CD14-positive monocyte (primary cell): ENCODE results near the gene CDRT4. TPM values are rescaled to one million over a fixed set of nuclear protein-coding genes. Genes with fewer than 3 reads are reported as not detected.

Source experiments
- DNase-seq, 3 donors: peaks; one replicate each; pipeline ENCODE4 v3.0.0-alpha.2; 2011 to 2022
- H2AFZ ChIP-seq: 2 replicates; pipeline ENCODE4 v1.6.0; 2012; ENCODE audit warnings: mild to moderate bottlenecking, low read depth, low read length, inconsistent platforms; ENCODE audit not compliant: insufficient read depth, poor library complexity, severe bottlenecking
- H3K27ac ChIP-seq, 2 donors: 1 replicate in 1 of 2; 2 replicates in 1 of 2; pipeline ENCODE4 v1.5.1; 2012 to 2013; ENCODE audit warnings: low read length in 2 of 2, control low read depth in 1 of 2, inconsistent platforms in 1 of 2, low read depth in 1 of 2, mild to moderate bottlenecking in 1 of 2
- H3K27me3 ChIP-seq, 2 donors: one replicate each; pipeline versions ENCODE4 v1.6.0 to v1.6.1; 2011 to 2013; ENCODE audit warnings: low read length in 2 of 2; ENCODE audit not compliant: control insufficient read depth in 2 of 2, insufficient read depth in 2 of 2
- H3K36me3 ChIP-seq, 2 donors: replicated peaks in 1 of 2; 1 replicate in 1 of 2; 2 replicates in 1 of 2; pipeline versions ENCODE4 v1.5.1 to v1.6.1; 2012 to 2013; ENCODE audit warnings: low read length in 2 of 2, control low read depth in 1 of 2, inconsistent platforms in 1 of 2, mild to moderate bottlenecking in 1 of 2; ENCODE audit not compliant: insufficient read depth in 2 of 2, control insufficient read depth in 1 of 2
- H3K4me1 ChIP-seq, 2 donors: 1 replicate in 1 of 2; 2 replicates in 1 of 2; pipeline versions ENCODE4 v1.5.1 to v1.6.1; 2012 to 2013; ENCODE audit warnings: low read length in 2 of 2, control low read depth in 1 of 2, inconsistent platforms in 1 of 2, mild to moderate bottlenecking in 1 of 2, moderate library complexity in 1 of 2; ENCODE audit not compliant: insufficient read depth in 2 of 2, control insufficient read depth in 1 of 2
- H3K4me2 ChIP-seq: replicated peaks from 2 replicates; pipeline ENCODE3; 2012; ENCODE audit warnings: low read length, moderate library complexity, mild to moderate bottlenecking; ENCODE audit not compliant: poor library complexity, severe bottlenecking; ENCODE audit errors: extremely low read depth
- H3K4me3 ChIP-seq, 3 experiments: fragments of 200-600 bp in 1 of 3; sonication (generic) in 1 of 3; replicated peaks in 1 of 3; 1 replicate in 2 of 3; 2 replicates in 1 of 3; pipeline ENCODE4 v1.5.1; 2011 to 2013; ENCODE audit warnings: low read length in 3 of 3, mild to moderate bottlenecking in 3 of 3, control low read depth in 2 of 3, low read depth in 2 of 3, inconsistent platforms in 1 of 3, moderate library complexity in 1 of 3
- H3K79me2 ChIP-seq: 2 replicates; pipeline ENCODE4 v1.6.0; 2012; ENCODE audit warnings: mild to moderate bottlenecking, control low read depth, inconsistent platforms, low read length, moderate library complexity; ENCODE audit not compliant: insufficient read depth
- H3K9ac ChIP-seq: 2 replicates; pipeline ENCODE4 v1.6.0; 2017; ENCODE audit warnings: low read length, mild to moderate bottlenecking; ENCODE audit not compliant: insufficient read depth, poor library complexity, severe bottlenecking
- H3K9me3 ChIP-seq, 2 donors: replicated peaks in 1 of 2; 1 replicate in 1 of 2; 2 replicates in 1 of 2; pipeline versions ENCODE4 v1.5.1 to v1.6.1; 2012 to 2013; ENCODE audit warnings: low read length in 2 of 2, control low read depth in 1 of 2; ENCODE audit not compliant: control insufficient read depth in 1 of 2, insufficient read depth in 1 of 2
- H4K20me1 ChIP-seq: 2 replicates; pipeline ENCODE4 v1.6.0; 2012; ENCODE audit warnings: mild to moderate bottlenecking, low read length, control low read depth, moderate library complexity; ENCODE audit not compliant: insufficient read depth
- H3K27ac Mint-ChIP-seq, 7 donors: one replicate each; pipeline ENCODE4 v1.8.0; 2020; ENCODE audit warnings: mild to moderate bottlenecking in 7 of 7, mixed read lengths in 7 of 7, moderate library complexity in 6 of 7, inconsistent platforms in 2 of 7
- H3K27me3 Mint-ChIP-seq, 3 donors: one replicate each; pipeline ENCODE4 v1.8.0; 2021 to 2022; ENCODE audit warnings: low read depth in 3 of 3, mild to moderate bottlenecking in 3 of 3, mixed read lengths in 3 of 3, moderate library complexity in 3 of 3, inconsistent platforms in 1 of 3
- H3K36me3 Mint-ChIP-seq, 2 donors: one replicate each; pipeline ENCODE4 v1.8.0; 2020; ENCODE audit warnings: mixed read lengths in 2 of 2, inconsistent platforms in 1 of 2, mild to moderate bottlenecking in 1 of 2
- H3K4me1 Mint-ChIP-seq: one replicate; pipeline ENCODE4 v1.8.0; 2020; ENCODE audit warnings: mild to moderate bottlenecking, mixed read lengths
- H3K4me3 Mint-ChIP-seq, 2 donors: one replicate each; pipeline ENCODE4 v1.8.0; 2020; ENCODE audit warnings: mild to moderate bottlenecking in 2 of 2, mixed read lengths in 2 of 2, moderate library complexity in 1 of 2
- H3K9me3 Mint-ChIP-seq, 7 donors: one replicate each; pipeline ENCODE4 v1.8.0; 2020 to 2022; ENCODE audit warnings: mixed read lengths in 7 of 7, mild to moderate bottlenecking in 6 of 7, moderate library complexity in 6 of 7, inconsistent platforms in 2 of 7
- WGBS: methylation state at CpG from one replicate; pipeline ENCODE4 v1.1.5; 2013; ENCODE audit warnings: missing lambda C conversion rate; ENCODE audit not compliant: insufficient coverage; 5-methylcytosine and 5-hydroxymethylcytosine counted together
- intact Hi-C, 2 donors: fragments of 100-400 bp; cut with micrococcal nuclease; formaldehyde crosslinking; loops; one replicate each; pipeline versions ENCODE4 v1.15.0 to v1.15.1; 2023
- polyA plus RNA-seq, 3 donors: library from polyadenylated mRNA; depleted of rRNA in 1 of 3; unstranded in 2 of 3; stranded (reverse) in 1 of 3; fragments of 300-500 nt in 2 of 3; fragments of >200 nt in 1 of 3; fragmentation: Illumina TruSeq in 2 of 3; gene quantifications; 1 replicate in 2 of 3; 2 replicates in 1 of 3; pipeline ENCODE4 v1.2.3, GENCODE V29; 2012 to 2021
- TF ChIP-seq, protein P1 (sequence below): fragments of 200-600 bp; IDR thresholded peaks from one replicate; pipeline ENCODE4 v1.8.0; 2022; ENCODE audit warnings: antibody characterized with exemption, mild to moderate bottlenecking

Gene CDRT4
- polyA plus RNA-seq, 3 donors, result 0.34 to 0.71 TPM; not detected in 1

DNA sequence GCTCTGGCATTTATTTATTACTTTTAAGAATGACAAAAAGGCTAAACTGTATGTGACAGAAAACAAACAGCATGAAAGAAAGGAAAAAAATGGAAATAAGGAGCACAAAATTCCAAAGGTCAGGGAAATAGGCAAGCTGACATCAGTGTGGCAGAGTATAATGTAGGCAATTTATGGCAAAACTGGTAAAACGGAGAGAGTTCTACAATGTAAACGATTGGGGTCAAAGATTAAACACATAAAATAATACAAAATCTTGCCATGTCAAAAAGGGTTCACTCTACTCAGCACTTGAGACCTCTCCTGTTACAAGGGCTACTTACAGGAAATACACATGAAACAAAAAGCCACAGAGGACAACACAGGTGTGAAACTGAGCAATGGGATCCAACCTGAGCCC, 47.0 kb upstream of the CDRT4 start:
- no peak overlapping the region for H3K4me2 ChIP-seq
- no CpG with 5 or more reads among the region's 2 CpGs for WGBS

DNA sequence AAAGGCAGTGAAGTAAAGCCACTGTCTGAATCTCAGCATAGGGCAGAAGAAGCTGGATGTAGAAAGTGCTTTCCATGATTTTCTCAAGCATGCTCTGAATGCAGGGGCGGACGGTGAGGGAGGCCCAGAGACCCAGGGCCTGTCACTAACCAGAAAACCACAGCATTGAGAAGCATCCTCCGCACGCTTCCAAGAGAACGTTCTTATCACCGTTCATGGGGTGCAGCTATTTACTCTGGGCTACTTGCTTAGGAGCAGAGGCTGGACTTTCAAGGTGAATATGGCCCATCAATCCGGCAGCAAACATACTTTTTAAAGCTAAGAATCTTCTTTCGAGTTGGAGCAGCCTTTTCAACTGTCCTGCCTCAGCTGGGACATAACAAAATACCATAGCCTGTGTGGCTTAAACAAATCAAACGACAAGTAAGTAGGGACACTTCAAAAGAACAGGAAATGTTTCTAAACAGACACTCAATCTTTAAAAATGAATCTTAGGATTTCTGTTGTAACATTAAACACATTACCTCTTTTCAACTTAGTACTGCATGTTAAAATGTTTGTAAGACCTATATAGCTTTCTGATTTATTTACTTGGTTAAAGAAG, 46.5 kb upstream of the CDRT4 start:
- H3K9ac ChIP-seq, result no peak overlapping the region
- no peak overlapping the region for H3K4me3 ChIP-seq
- H3K27ac Mint-ChIP-seq, result no peak overlapping the region
- no peak for DNase-seq
- H3K27me3 Mint-ChIP-seq, result no peaks in the 10 kb centered on the region
- H4K20me1 ChIP-seq, result no peaks in the 10 kb centered on the region
- H3K4me1 Mint-ChIP-seq, result peaks cover 16% of the 10 kb centered on the region
- H2AFZ ChIP-seq, result no peak overlapping the region
- 87% methylated on average over 6 of the region's 9 CpGs for WGBS
- H3K9me3 ChIP-seq, result no peaks in the 10 kb centered on the region
- no peaks in the 10 kb centered on the region for H3K9me3 Mint-ChIP-seq
- no peaks in the 10 kb centered on the region for H3K36me3 ChIP-seq
- H3K36me3 Mint-ChIP-seq, result peaks cover 11 to 25% of the 10 kb centered on the region in 2 donors
- no peaks in the 10 kb centered on the region for H3K27me3 ChIP-seq
- H3K27ac ChIP-seq, result no peak overlapping the region
- TF ChIP-seq, protein P1, sequence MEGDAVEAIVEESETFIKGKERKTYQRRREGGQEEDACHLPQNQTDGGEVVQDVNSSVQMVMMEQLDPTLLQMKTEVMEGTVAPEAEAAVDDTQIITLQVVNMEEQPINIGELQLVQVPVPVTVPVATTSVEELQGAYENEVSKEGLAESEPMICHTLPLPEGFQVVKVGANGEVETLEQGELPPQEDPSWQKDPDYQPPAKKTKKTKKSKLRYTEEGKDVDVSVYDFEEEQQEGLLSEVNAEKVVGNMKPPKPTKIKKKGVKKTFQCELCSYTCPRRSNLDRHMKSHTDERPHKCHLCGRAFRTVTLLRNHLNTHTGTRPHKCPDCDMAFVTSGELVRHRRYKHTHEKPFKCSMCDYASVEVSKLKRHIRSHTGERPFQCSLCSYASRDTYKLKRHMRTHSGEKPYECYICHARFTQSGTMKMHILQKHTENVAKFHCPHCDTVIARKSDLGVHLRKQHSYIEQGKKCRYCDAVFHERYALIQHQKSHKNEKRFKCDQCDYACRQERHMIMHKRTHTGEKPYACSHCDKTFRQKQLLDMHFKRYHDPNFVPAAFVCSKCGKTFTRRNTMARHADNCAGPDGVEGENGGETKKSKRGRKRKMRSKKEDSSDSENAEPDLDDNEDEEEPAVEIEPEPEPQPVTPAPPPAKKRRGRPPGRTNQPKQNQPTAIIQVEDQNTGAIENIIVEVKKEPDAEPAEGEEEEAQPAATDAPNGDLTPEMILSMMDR, result no peak
- H3K4me1 ChIP-seq, result peaks cover 5 to 12% of the 10 kb centered on the region in 2 donors
- H3K79me2 ChIP-seq, result no peaks in the 10 kb centered on the region
- no peak overlapping the region for H3K4me2 ChIP-seq
- H3K4me3 Mint-ChIP-seq, result no peak overlapping the region
- intact Hi-C loops, result no loop called here

More for the DNA sequence above, 47.0 kb upstream of the CDRT4 start:
- Mint-ChIP-seq H3K4me3 (no peak overlapping the region), H3K4me1 (peaks cover 16% of the 10 kb centered on the region), H3K36me3 (peaks cover 11 to 25% of the 10 kb centered on the region in 2 donors), H3K27me3 (no peaks in the 10 kb centered on the region), H3K9me3 (no peaks in the 10 kb centered on the region), H3K27ac (no peak overlapping the region)
- no peaks in the 10 kb centered on the region for H3K9me3 ChIP-seq
- no peak for DNase-seq
- no peak overlapping the region for H3K27ac ChIP-seq
- H3K4me1 ChIP-seq, result peaks cover 5 to 12% of the 10 kb centered on the region in 2 donors
- no peaks in the 10 kb centered on the region for H4K20me1 ChIP-seq
- no peak overlapping the region for H3K9ac ChIP-seq
- no peak overlapping the region for H3K4me3 ChIP-seq
- H3K79me2 ChIP-seq, result no peaks in the 10 kb centered on the region
- no peak overlapping the region for H2AFZ ChIP-seq
- TF ChIP-seq, protein P1, result no peak
- H3K36me3 ChIP-seq, result no peaks in the 10 kb centered on the region
- no peaks in the 10 kb centered on the region for H3K27me3 ChIP-seq
- intact Hi-C loops, result no loop called here
